Astrocyte (in vitro differentiated cells and primary cell): ENCODE measurements around the gene SCTR. TPM values are rescaled to one million over a fixed set of nuclear protein-coding genes. Genes with fewer than 3 reads are reported as not detected.

Experiments
- DNase-seq: peaks from one replicate; pipeline ENCODE4 v3.0.0-alpha.2; 2010; ENCODE audit warnings: low read depth
- FAIRE-seq: peaks from 2 replicates; lab custom pipeline; 2011; peaks lifted over from hg19 to GRCh38; lab: Jason Lieb, UNC
- H2AFZ ChIP-seq: 2 replicates; pipeline ENCODE4 v1.6.0; 2012; ENCODE audit warnings: low read depth, low read length, inconsistent platforms
- H3K27ac ChIP-seq: 2 replicates; pipeline ENCODE4 v1.5.1; 2011; ENCODE audit warnings: low read depth, low read length, inconsistent platforms
- H3K27me3 ChIP-seq: 2 replicates; pipeline ENCODE4 v1.6.0; 2011; ENCODE audit warnings: low read length, inconsistent platforms; ENCODE audit not compliant: insufficient read depth
- H3K36me3 ChIP-seq: 2 replicates; pipeline ENCODE4 v1.5.1; 2011; ENCODE audit warnings: low read length, inconsistent platforms; ENCODE audit not compliant: insufficient read depth
- H3K4me1 ChIP-seq: 2 replicates; pipeline ENCODE4 v1.5.1; 2011; ENCODE audit warnings: low read length, inconsistent platforms; ENCODE audit not compliant: insufficient read depth
- H3K4me2 ChIP-seq: 2 replicates; pipeline ENCODE4 v1.6.0; 2012; ENCODE audit warnings: low read length, inconsistent platforms
- H3K4me3 ChIP-seq: 2 replicates; pipeline ENCODE4 v1.5.1; 2011; ENCODE audit warnings: low read depth, mild to moderate bottlenecking, low read length, inconsistent platforms; ENCODE audit not compliant: insufficient read depth
- H3K79me2 ChIP-seq: 2 replicates; pipeline ENCODE4 v1.6.0; 2012; ENCODE audit warnings: mild to moderate bottlenecking, low read length, inconsistent platforms; ENCODE audit not compliant: insufficient read depth
- H3K9ac ChIP-seq: 2 replicates; pipeline ENCODE4 v1.6.0; 2012; ENCODE audit warnings: mild to moderate bottlenecking, low read length, inconsistent platforms
- H3K9me3 ChIP-seq: 2 replicates; pipeline ENCODE4 v1.5.1; 2012; ENCODE audit warnings: low read depth, mild to moderate bottlenecking, low read length, inconsistent platforms; ENCODE audit not compliant: insufficient read depth
- H4K20me1 ChIP-seq: 2 replicates; pipeline ENCODE4 v1.6.0; 2012; ENCODE audit warnings: low read length, inconsistent platforms; ENCODE audit not compliant: insufficient read depth
- H3K27ac Mint-ChIP-seq: one replicate; pipeline ENCODE4 v1.8.0; 2021; ENCODE audit warnings: mild to moderate bottlenecking, mixed read lengths; ENCODE audit not compliant: unreplicated experiment
- H3K27me3 Mint-ChIP-seq: one replicate; pipeline ENCODE4 v1.8.0; 2021; ENCODE audit warnings: low read depth, mixed read lengths; ENCODE audit not compliant: unreplicated experiment
- H3K36me3 Mint-ChIP-seq: one replicate; pipeline ENCODE4 v1.8.0; 2021; ENCODE audit warnings: low read depth, mixed read lengths; ENCODE audit not compliant: unreplicated experiment
- H3K4me1 Mint-ChIP-seq: one replicate; pipeline ENCODE4 v1.8.0; 2021; ENCODE audit warnings: low read depth, mixed read lengths; ENCODE audit not compliant: unreplicated experiment
- H3K4me3 Mint-ChIP-seq: one replicate; pipeline ENCODE4 v1.8.0; 2021; ENCODE audit warnings: mild to moderate bottlenecking, moderate library complexity, mixed read lengths; ENCODE audit not compliant: unreplicated experiment
- H3K9me3 Mint-ChIP-seq: one replicate; pipeline ENCODE4 v1.8.0; 2021; ENCODE audit warnings: mild to moderate bottlenecking, mixed read lengths; ENCODE audit not compliant: unreplicated experiment
- CTCF ChIP-seq: IDR thresholded peaks from 2 replicates; pipeline ENCODE4 v1.5.1; 2011; ENCODE audit warnings: low read depth, mild to moderate bottlenecking, inconsistent platforms, low read length, moderate library complexity; ENCODE audit not compliant: insufficient read depth
- EZH2 ChIP-seq: IDR thresholded peaks from 2 replicates; pipeline ENCODE4 v1.6.1; 2012; ENCODE audit warnings: mild to moderate bottlenecking, low read length, inconsistent platforms; ENCODE audit not compliant: insufficient read depth
- total RNA-seq: library from RNA; stranded (reverse); gene quantifications from 2 replicates; pipeline ENCODE4 v1.2.1, GENCODE V29; 2021

Gene SCTR
- total RNA-seq, 1 donor from 2014 or later, result not detected

- no peaks in the 10 kb centered on the region for H3K79me2 ChIP-seq
- FAIRE-seq (no peak), DNase-seq (no peak)
- H3K4me1 ChIP-seq, result no peaks in the 10 kb centered on the region
- TF ChIP-seq CTCF (no peak), EZH2 (no peak)
- no peaks in the 10 kb centered on the region for H4K20me1 ChIP-seq
- no peak overlapping the region for H3K9ac ChIP-seq
- no peak overlapping the region for H3K4me3 ChIP-seq
- no peak overlapping the region for H3K4me2 ChIP-seq
- no peak overlapping the region for H2AFZ ChIP-seq
- no peak overlapping the region for H3K27ac ChIP-seq
- Mint-ChIP-seq H3K27me3 (peaks cover 22% of the 10 kb centered on the region), H3K36me3 (no peaks in the 10 kb centered on the region), H3K4me3 (no peak overlapping the region), H3K4me1 (peaks cover 39% of the 10 kb centered on the region), H3K9me3 (no peaks in the 10 kb centered on the region), H3K27ac (peak overlapping the region; percentile 59)
- H3K27me3 ChIP-seq, result peaks cover 5% of the 10 kb centered on the region
- H3K36me3 ChIP-seq, result no peaks in the 10 kb centered on the region
- H3K9me3 ChIP-seq, result no peaks in the 10 kb centered on the region
These were observed 39.4 kb downstream of the SCTR start for GRCh38 chr2:119484834-119485233.

GRCh38 chr2:119483896-119484718 lies 40.2 kb downstream of the SCTR start:
- Histone ChIP-seq H3K36me3 (no peaks in the 10 kb centered on the region), H3K9ac (no peak overlapping the region), H3K79me2 (no peaks in the 10 kb centered on the region), H3K27ac (no peak overlapping the region), H2AFZ (no peak overlapping the region), H3K9me3 (no peaks in the 10 kb centered on the region), H3K4me1 (no peaks in the 10 kb centered on the region), H4K20me1 (no peaks in the 10 kb centered on the region), H3K27me3 (peaks cover 5% of the 10 kb centered on the region), H3K4me2 (no peak overlapping the region), H3K4me3 (no peak overlapping the region)
- peaks cover 29% of the 10 kb centered on the region for H3K27me3 Mint-ChIP-seq
- DNase-seq (no peak), FAIRE-seq (no peak)
- no peak for TF ChIP-seq EZH2
- TF ChIP-seq CTCF, result no peak
- peaks cover 34% of the 10 kb centered on the region for H3K4me1 Mint-ChIP-seq
- H3K4me3 Mint-ChIP-seq, result no peak overlapping the region
- no peaks in the 10 kb centered on the region for H3K9me3 Mint-ChIP-seq
- no peaks in the 10 kb centered on the region for H3K36me3 Mint-ChIP-seq
- no peak overlapping the region for H3K27ac Mint-ChIP-seq

GRCh38 chr2:119483395-119483753 lies 40.9 kb downstream of the SCTR start:
- H3K27ac Mint-ChIP-seq, result no peak overlapping the region
- H3K36me3 ChIP-seq, result no peaks in the 10 kb centered on the region

More at GRCh38 chr2:119483395-119483753, 40.9 kb downstream of the SCTR start:
- peaks cover 33% of the 10 kb centered on the region for H3K27me3 Mint-ChIP-seq
- Histone ChIP-seq H3K9me3 (no peaks in the 10 kb centered on the region), H3K27me3 (peaks cover 5% of the 10 kb centered on the region), H3K4me3 (no peak overlapping the region), H2AFZ (no peak overlapping the region), H3K4me2 (no peak overlapping the region), H3K79me2 (no peaks in the 10 kb centered on the region), H4K20me1 (no peaks in the 10 kb centered on the region), H3K4me1 (no peaks in the 10 kb centered on the region), H3K9ac (no peak overlapping the region), H3K27ac (no peak overlapping the region)
- H3K36me3 Mint-ChIP-seq, result no peaks in the 10 kb centered on the region
- FAIRE-seq (no peak), DNase-seq (no peak)
- H3K9me3 Mint-ChIP-seq, result no peaks in the 10 kb centered on the region
- no peak overlapping the region for H3K4me3 Mint-ChIP-seq
- TF ChIP-seq EZH2 (no peak), CTCF (no peak)
- peaks cover 31% of the 10 kb centered on the region for H3K4me1 Mint-ChIP-seq
